Measurements from ENCODE around the gene LRRC59.
"Not testable (repeated sequence)": the region's sequence is repeated elsewhere in the genome, so short reads cannot be mapped to it uniquely, and the experiment has no call there.

Gene LRRC59

GRCh38 chr17:50424996-50425681 lies 27.8 kb upstream of the LRRC59 start:
- DNase-seq (ENCODE audit: low read depth) = no peak

GRCh38 chr17:50424246-50424995 lies 27.1 kb upstream of the LRRC59 start:
- no peak for DNase-seq (ENCODE audit: low read depth)

- DNase-seq (ENCODE audit: low read depth) = no peak
Measured at GRCh38 chr17:50423553-50424159, 26.3 kb upstream of the LRRC59 start.

- no peak for DNase-seq (ENCODE audit: low read depth)
Measured at GRCh38 chr17:50422738-50423137, 25.4 kb upstream of the LRRC59 start.

- no peak for DNase-seq (ENCODE audit: low read depth)
Measured at GRCh38 chr17:50421308-50422051, 24.2 kb upstream of the LRRC59 start.

GRCh38 chr17:50420419-50421112 lies 23.2 kb upstream of the LRRC59 start:
- no peak for DNase-seq (ENCODE audit: low read depth)

- not testable (repeated sequence) for DNase-seq (ENCODE audit: low read depth)
Measured at GRCh38 chr17:50419577-50419976, 22.3 kb upstream of the LRRC59 start.

GRCh38 chr17:50414808-50415207 lies 17.5 kb upstream of the LRRC59 start:
- no peak for DNase-seq (ENCODE audit: low read depth)

GRCh38 chr17:50412188-50412732 lies 14.9 kb upstream of the LRRC59 start:
- no peak for DNase-seq (ENCODE audit: low read depth)

- no peak for DNase-seq (ENCODE audit: low read depth)
Measured at GRCh38 chr17:50407921-50408320, 10.6 kb upstream of the LRRC59 start.

- no peak for DNase-seq (ENCODE audit: low read depth)
Measured at GRCh38 chr17:50406578-50406977, 9.3 kb upstream of the LRRC59 start.

GRCh38 chr17:50405351-50405750 lies 8.0 kb upstream of the LRRC59 start:
- not testable (repeated sequence) for DNase-seq (ENCODE audit: low read depth)

- DNase-seq (ENCODE audit: low read depth) = not testable (repeated sequence)
Measured at GRCh38 chr17:50399591-50399990, 2.3 kb upstream of the LRRC59 start.

GRCh38 chr17:50398672-50399071 lies 1.3 kb upstream of the LRRC59 start:
- DNase-seq (ENCODE audit: low read depth) = not testable (repeated sequence)

GRCh38 chr17:50397919-50398285 lies 579 bp upstream of the LRRC59 start:
- no peak for DNase-seq (ENCODE audit: low read depth)

- DNase-seq (ENCODE audit: low read depth) = no peak
Measured at GRCh38 chr17:50396261-50397110, 837 bp downstream of the LRRC59 start.

- DNase-seq (ENCODE audit: low read depth) = no peak
Measured at GRCh38 chr17:50394711-50395110, 2.6 kb downstream of the LRRC59 start.

- no peak for DNase-seq (ENCODE audit: low read depth)
Measured at GRCh38 chr17:50393700-50394099, 3.6 kb downstream of the LRRC59 start.

- no peak for DNase-seq (ENCODE audit: low read depth)
Measured at GRCh38 chr17:50392621-50393020, 4.7 kb downstream of the LRRC59 start.

- DNase-seq (ENCODE audit: low read depth) = no peak
Measured at GRCh38 chr17:50389534-50389933, 7.8 kb downstream of the LRRC59 start.

GRCh38 chr17:50388728-50389127 lies 8.6 kb downstream of the LRRC59 start:
- no peak for DNase-seq (ENCODE audit: low read depth)

Measured in CMK (cell line).